Activated CD4-positive, alpha-beta T cell treated with anti-CD3 and anti-CD28 coated beads, Interleukin-2, amount 50 U/mL, for 48 hours (primary cell): Measurements from ENCODE around the gene NUP50.

Experiments
- DNase-seq, 2 experiments: peaks; one replicate each; pipeline ENCODE4 v3.0.0-alpha.2; 2020

Gene NUP50

DNA sequence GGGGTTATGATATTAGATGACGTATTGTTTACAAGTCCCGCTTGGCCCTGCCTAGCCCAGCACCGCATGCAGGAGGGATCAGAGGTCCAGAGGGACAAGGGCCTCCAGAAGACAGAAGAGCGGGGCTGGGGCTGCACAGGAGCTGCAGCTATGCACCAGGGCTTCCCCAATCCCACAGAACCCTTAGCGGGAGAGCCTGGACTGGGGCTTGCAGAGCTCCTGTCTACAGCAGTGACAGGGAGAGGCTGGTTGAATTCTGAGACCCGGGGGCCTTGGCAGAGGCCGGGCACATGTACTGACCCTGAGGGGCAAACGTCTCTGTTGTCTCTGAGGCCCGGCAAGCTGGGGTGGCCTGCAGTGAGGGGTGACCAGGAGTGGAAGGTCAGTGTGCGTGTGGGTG, 70.1 kb downstream of the NUP50 start:
- no peak for DNase-seq

DNA sequence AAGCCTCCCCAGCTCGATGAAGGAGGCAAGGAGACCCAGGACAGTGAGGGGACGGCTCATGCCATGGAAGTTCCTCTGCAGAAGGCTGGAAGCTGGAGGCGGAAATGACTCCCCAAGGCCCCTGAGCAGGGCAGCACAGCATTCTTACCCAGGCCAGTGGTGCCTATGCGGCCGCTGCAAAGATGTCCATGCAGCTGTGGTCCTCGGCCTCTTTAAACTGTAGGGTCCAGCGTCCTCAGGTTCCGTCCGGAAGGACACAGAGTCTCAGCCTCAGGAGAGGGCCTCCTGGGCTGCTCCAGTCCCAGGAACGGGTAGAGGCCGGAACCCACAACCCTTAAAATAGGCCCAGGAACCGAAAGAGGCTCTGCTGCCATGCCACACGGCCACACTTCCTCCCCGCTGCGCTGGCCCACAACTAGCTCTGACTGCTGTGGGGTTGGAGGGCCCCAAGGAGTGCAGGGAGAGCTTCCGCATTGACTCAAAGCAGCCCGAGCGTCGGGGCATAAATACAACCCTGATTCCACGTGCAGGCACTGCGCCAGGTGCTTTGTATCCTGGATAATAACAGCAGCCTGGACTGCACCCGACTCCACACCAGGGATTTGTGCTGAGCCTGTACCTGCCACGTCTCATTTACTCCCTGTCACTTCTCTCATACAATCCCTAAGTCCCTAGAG, 71.5 kb downstream of the NUP50 start:
- DNase-seq: no peak

DNA sequence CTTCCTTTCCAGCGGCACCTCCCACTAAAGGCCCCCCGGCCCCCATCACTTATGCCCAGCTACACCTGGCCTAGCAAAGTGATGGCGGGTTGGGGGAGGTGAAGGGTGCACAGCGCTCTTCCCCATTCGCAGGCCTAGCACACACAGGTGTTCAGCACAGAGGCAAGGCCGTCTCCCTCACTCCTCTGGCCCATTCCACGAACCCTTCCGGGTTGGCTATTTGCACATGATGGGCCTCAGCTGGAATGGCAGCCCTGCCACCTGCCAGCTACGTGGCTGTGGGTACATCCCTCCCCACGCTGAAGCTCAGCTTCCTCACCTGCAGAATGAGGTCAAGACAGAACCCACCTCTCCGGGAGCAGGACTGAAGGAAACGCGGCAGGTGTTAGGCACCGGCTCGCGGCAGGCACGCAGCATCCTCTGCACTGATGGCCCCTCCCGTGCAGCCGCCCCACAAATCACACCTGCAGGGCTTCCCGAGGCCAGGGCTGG, 72.2 kb downstream of the NUP50 start:
- no peak for DNase-seq

DNA sequence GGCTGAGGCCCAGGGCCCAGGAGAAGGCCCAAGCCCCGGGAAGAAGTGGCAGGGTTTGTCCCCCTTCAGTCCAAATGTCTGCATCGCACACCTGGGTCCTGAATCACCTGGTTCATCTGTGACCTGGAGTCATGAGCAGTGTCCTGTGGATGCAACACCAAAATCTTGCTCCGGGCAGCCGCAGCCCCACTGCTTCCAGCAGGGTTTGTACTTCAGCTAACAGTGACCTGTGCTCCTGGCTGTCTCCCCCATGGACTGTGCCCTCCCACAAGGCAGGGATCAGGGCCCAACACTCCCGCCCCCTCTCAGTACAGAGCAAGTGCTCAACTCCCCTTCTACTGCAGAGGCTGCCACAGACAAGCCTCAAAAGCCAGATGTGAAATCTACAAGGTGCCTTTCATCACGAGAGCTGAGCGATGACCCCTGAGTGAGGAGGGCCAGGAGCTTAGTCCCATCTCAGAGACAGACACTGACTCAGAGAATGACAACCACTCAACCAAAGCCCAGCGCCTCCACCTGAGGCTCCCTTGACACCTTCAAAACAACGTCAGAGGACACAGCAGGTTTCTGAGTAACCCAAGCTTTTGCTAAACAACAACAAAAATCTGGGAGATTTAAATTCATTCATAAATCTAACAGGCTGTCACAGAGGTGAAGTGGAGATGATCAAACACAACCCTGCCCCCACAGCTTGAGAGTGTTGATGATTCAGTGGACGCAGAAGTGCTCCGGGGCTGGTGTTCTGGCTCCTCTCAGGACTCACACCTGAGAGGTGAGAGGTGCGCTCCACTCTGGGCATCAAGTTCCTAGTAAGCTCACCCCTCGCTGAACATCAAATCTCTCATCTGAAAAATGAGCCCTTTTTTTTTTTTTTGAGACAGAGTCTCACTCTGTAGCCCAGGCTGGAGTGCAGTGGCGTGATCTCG, 73.6 kb downstream of the NUP50 start:
- DNase-seq: no peak
